Tongue (tissue), 2 donors: ENCODE measurements around the gene WDFY3. TPM values are rescaled to one million over a fixed set of nuclear protein-coding genes. Genes with fewer than 3 reads are reported as not detected.

Source experiments
- DNase-seq: peaks from one replicate; pipeline ENCODE4 v3.0.0-alpha.2; 2015
- total RNA-seq: library from RNA; depleted of rRNA; stranded (reverse); fragments of >200 nt; gene quantifications from one replicate; pipeline ENCODE4 v1.2.3, GENCODE V29; 2014

The WDFY3 gene
- total RNA-seq, 1 donor from 2014 or later, result 112 TPM

DNA sequence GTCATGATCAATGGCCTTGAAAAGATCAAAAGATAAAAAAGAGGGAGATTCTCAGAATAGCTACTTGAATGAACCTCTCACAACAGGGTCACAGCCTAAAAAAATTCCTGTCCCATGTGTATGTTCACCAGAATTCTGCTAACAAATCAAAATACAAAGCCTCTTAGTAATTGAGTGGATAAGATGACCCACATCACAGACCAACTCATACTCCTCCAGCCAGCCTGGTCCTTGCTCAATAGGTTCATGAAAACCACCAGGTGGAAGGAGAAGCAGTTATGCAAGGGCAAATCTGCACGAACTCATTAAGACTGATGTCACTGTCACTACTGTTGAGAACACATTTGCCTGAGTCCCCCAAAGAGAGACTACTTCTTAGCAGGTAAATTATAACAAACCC is 21.5 kb downstream of the WDFY3 start:
- DNase-seq, result no peak

GRCh38 chr4:84940960-84941359 is 25.5 kb downstream of the WDFY3 start:
- DNase-seq, result no peak

DNA sequence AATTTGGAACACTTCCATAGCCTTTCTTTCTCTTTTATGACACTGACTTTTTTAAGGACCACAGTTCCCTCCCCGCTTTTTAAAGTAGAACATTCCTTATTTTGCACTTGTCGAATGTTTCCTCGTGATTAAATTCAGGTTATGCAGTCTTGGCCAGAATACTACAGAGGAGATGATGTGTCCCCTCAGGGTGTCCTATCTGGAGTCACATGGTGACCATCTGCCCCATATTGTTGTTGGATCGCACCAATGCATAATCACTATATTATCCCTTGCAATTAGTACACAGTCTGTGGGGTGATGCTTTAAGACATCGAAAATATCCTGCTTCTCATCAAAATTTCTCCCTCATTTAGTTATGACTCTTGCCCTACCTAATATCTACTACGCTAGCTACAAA is 27.4 kb downstream of the WDFY3 start:
- no peak for DNase-seq

GRCh38 chr4:84938316-84938715 is 28.2 kb downstream of the WDFY3 start:
- peak; percentile 23 for DNase-seq

- no peak for DNase-seq
These were observed 29.0 kb downstream of the WDFY3 start for GRCh38 chr4:84937381-84937977.

DNA sequence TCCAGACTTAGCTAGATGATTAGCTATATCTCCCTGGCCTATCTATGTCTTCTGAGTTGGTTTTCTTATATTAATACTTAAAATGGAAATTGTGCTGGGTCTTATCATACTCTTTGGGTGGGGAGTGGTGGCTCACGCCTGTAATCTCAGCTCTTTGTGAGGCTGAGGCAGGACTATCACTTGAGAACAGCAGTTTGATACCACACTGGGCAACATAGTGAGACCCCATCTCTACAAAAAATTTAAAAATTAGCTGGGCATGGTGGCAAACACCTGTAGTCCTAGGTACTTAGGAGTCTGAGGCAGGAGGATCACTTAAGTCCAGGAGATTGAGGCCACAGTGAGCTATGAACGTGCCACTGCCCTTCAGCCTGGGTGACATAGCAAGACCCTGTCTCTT is 30.4 kb downstream of the WDFY3 start:
- DNase-seq, result no peak

GRCh38 chr4:84932462-84932861 is 34.0 kb downstream of the WDFY3 start:
- DNase-seq, result no peak

DNA sequence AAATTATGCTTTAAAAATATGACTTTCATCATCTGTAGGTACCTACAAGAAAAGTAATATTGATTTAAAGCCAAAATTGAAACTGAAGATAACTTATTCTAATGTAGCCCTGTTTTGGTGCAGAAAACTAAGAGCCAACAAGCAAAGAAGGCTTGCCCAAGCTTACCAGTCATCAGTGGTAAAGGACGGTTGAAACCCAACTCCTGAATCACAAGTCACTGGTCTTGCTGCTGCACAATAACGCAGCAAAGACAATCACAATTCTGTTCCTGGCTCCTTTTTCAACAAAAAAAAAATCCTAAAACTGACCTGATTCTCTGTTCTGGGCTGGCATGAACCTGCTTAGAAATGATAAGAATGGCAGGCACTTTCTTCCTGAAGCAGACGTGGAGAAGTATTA is 34.5 kb downstream of the WDFY3 start:
- DNase-seq, result no peak

- no peak for DNase-seq
These were observed 35.2 kb downstream of the WDFY3 start for GRCh38 chr4:84931274-84931673.

DNA sequence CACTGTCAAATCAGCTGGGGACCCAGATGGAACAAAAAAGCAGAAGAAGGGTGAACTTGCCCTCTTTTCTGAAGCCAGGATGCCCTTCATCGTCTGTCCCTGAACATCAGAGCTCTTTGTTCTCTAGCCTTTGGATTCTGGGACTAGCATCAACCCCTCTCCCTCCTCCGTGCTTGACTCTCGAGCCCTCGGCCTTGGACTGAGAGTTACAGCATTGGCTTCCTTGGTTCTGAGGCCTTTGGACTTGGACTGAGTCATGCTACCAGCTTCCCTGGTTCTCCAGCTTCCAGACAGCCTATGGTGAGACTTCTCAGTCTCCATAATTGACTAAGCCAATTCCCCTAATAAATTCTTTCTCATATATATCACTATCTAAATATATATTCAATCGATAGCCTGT is 38.4 kb downstream of the WDFY3 start:
- DNase-seq, result no peak

GRCh38 chr4:84927428-84927827 is 39.1 kb downstream of the WDFY3 start:
- DNase-seq, result no peak

- no peak for DNase-seq
These were observed 40.9 kb downstream of the WDFY3 start for GRCh38 chr4:84925558-84925957.

- DNase-seq, result peak; percentile 15
These were observed 42.1 kb downstream of the WDFY3 start for GRCh38 chr4:84924434-84924833.

DNA sequence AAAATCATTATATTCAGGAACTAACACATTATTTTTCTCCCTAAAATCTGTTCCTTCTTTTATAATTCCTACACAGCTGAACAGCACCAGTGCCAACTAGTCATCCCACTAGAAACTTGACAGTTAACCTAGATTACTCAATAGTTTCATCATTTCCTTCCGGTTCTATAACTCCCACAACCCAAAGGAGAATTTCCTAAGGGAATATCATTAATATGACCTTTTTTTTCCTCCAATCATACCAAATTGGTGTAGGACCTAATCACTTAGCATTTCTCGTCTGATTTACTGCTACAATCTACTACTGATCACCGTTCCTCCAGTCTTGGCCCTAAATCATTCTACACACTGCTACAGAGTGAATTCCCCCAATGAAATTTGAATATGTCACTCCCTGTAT is 45.9 kb downstream of the WDFY3 start:
- DNase-seq, result no peak

- no peak for DNase-seq
These were observed 48.5 kb downstream of the WDFY3 start for GRCh38 chr4:84917869-84918600.

GRCh38 chr4:84917086-84917821 is 49.2 kb downstream of the WDFY3 start:
- DNase-seq, result no peak

- DNase-seq, result no peak
These were observed 50.3 kb downstream of the WDFY3 start for GRCh38 chr4:84916227-84916626.

GRCh38 chr4:84915396-84915780 is 51.1 kb downstream of the WDFY3 start:
- no peak for DNase-seq

- DNase-seq, result no peak
These were observed 51.6 kb downstream of the WDFY3 start for GRCh38 chr4:84914686-84915395.

- DNase-seq, result no peak
These were observed 53.3 kb downstream of the WDFY3 start for GRCh38 chr4:84913176-84913575.

DNA sequence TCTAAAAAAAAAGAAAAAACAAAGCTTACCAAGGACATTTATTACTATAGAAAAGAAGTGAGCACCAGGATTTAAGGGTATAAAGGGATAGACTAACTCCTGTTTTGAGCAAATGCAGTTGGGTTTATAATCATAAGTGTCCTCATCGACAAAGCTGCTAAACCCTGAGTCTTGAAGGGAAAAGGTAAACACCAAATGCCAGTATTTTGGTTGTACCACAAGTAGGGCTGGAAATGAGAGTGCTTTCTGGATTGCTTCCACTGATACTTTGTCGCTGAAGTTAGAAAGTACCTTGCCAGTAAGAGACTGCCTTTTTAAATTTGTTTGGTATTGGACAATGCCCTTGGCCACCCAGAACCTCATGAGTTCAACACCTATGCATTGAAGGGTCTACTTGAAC is 53.7 kb downstream of the WDFY3 start:
- no peak for DNase-seq

GRCh38 chr4:84908876-84909275 is 57.6 kb downstream of the WDFY3 start:
- DNase-seq, result no peak

GRCh38 chr4:84907145-84907544 is 59.3 kb downstream of the WDFY3 start:
- DNase-seq, result no peak
